ENCODE results near the gene PNLDC1. TPM values are rescaled to one million over a fixed set of nuclear protein-coding genes. Genes with fewer than 3 reads are reported as not detected.

The PNLDC1 gene
- total and polyA plus RNA-seq, 9 of the 15 experiments (the other 6 are each of a cell fraction or from before 2014, with no cell fraction given) = 0.12 TPM; not detected in 8

DNA sequence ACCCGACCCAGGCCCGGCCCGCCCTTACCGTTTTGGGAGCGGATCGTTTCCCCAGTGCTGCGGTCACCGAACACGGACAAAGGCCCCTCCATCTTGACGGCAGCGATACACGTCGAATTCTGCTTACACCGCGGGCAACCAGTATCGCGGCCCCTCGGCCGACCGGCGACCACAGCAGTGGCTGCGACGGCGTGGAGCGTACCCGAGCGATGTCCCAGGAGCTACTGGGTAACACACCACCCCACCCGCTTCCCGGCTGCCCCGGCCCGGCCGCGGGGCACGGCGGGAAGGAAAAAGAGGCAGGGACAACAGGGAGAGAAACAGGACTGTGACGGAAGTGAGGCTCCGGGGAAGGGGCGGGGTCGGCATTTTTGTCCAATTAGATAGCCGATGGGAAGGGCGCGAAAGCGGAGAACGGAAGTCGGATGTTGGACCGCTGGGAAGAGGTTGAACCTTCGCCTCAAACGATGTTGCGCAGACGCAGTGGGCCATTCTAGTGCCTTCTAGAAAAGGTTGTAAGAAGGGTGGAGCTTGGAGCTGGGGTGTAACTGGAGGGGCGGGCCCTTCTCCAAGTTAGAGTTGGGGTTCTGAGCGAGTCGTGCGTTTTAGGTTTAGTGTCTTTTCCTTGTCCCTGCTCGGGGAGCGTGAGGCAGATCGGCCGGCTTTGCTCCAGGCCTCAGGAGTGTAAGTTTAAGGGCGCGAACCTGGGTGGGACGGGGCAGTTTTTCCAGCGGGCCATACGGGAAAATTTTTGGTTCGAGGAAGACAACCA is 10.5 kb upstream of the PNLDC1 start, which contains the start of gene TCP1 (continued):
- TF ChIP-seq, protein P1, sequence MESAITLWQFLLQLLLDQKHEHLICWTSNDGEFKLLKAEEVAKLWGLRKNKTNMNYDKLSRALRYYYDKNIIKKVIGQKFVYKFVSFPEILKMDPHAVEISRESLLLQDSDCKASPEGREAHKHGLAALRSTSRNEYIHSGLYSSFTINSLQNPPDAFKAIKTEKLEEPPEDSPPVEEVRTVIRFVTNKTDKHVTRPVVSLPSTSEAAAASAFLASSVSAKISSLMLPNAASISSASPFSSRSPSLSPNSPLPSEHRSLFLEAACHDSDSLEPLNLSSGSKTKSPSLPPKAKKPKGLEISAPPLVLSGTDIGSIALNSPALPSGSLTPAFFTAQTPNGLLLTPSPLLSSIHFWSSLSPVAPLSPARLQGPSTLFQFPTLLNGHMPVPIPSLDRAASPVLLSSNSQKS (CRISPR knock-in tag; IDR thresholded peaks at IDR 0.05) = peak; percentile 85; the same call in 1 of the 2 replicates
- TF ChIP-seq SRSF3 (IDR thresholded peaks at IDR 0.05; ENCODE audit: insufficient read depth, low read length) (no peak), RB1 (IDR thresholded peaks at IDR 0.05; ENCODE audit: low read depth) (peak; percentile 96; the same call in 1 of the 2 replicates), ZNF253 (CRISPR knock-in tag; conservative IDR thresholded peaks at IDR 0.05) (no peak), KAT8 (IDR thresholded peaks at IDR 0.05; ENCODE audit: low read depth) (no peak), POLR3A (IDR thresholded peaks at IDR 0.05; ENCODE audit: borderline replicate concordance, extremely low read depth, insufficient read depth, insufficient read length) (no peak), PRMT5 (CRISPR knock-in tag; IDR thresholded peaks at IDR 0.05) (no peak), FOXA3 (CRISPR knock-in tag; conservative IDR thresholded peaks at IDR 0.05 in 1 of 2, IDR thresholded peaks at IDR 0.05 in 1 of 2) (peak; percentile 39 to 84; a peak in 2 of 4 replicates), THRAP3 (IDR thresholded peaks at IDR 0.05; ENCODE audit: borderline replicate concordance) (no peak), CCAR2 (IDR thresholded peaks at IDR 0.05; ENCODE audit: low read depth, low read length) (no peak), RCOR1 (IDR thresholded peaks at IDR 0.05; ENCODE audit: borderline replicate concordance in 1 of 2, low read depth in 2 of 2, low read length in 2 of 2) (peak in 1 of 2 experiments; percentile 69; a peak in 2 of 4 replicates), CBFA2T2 (conservative IDR thresholded peaks at IDR 0.05) (no peak), NCOA4 (IDR thresholded peaks at IDR 0.05; ENCODE audit: partially characterized antibody) (no peak), NFRKB (IDR thresholded peaks at IDR 0.05; ENCODE audit: low read depth) (no peak), ZNF354B (CRISPR knock-in tag; IDR thresholded peaks at IDR 0.05) (0 out of 2 replicates have a peak, but pooled peaks have one; percentile 7), CBX5 (IDR thresholded peaks at IDR 0.05; ENCODE audit: borderline replicate concordance, low read depth) (no peak), JUND (IDR thresholded peaks at IDR 0.05; ENCODE audit: borderline replicate concordance, low read depth, low read length) (peak; percentile 65), JUND (tag; IDR thresholded peaks at IDR 0.05; ENCODE audit: borderline replicate concordance, low read depth, low read length) (peak; percentile 11; the same call in 1 of the 3 replicates), MEF2D (tag; conservative IDR thresholded peaks at IDR 0.05; ENCODE audit: low read depth) (no peak; the same call in 1 of the 2 replicates)
- TF ChIP-seq, protein P2, sequence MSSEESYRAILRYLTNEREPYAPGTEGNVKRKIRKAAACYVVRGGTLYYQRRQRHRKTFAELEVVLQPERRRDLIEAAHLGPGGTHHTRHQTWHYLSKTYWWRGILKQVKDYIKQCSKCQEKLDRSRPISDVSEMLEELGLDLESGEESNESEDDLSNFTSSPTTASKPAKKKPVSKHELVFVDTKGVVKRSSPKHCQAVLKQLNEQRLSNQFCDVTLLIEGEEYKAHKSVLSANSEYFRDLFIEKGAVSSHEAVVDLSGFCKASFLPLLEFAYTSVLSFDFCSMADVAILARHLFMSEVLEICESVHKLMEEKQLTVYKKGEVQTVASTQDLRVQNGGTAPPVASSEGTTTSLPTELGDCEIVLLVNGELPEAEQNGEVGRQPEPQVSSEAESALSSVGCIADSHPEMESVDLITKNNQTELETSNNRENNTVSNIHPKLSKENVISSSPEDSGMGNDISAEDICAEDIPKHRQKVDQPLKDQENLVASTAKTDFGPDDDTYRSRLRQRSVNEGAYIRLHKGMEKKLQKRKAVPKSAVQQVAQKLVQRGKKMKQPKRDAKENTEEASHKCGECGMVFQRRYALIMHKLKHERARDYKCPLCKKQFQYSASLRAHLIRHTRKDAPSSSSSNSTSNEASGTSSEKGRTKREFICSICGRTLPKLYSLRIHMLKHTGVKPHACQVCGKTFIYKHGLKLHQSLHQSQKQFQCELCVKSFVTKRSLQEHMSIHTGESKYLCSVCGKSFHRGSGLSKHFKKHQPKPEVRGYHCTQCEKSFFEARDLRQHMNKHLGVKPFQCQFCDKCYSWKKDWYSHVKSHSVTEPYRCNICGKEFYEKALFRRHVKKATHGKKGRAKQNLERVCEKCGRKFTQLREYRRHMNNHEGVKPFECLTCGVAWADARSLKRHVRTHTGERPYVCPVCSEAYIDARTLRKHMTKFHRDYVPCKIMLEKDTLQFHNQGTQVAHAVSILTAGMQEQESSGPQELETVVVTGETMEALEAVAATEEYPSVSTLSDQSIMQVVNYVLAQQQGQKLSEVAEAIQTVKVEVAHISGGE (CRISPR knock-in tag; IDR thresholded peaks at IDR 0.05) = peak in 1 of 3 experiments; percentile 87; a peak in 2 of 6 replicates
- TF ChIP-seq, protein P3, sequence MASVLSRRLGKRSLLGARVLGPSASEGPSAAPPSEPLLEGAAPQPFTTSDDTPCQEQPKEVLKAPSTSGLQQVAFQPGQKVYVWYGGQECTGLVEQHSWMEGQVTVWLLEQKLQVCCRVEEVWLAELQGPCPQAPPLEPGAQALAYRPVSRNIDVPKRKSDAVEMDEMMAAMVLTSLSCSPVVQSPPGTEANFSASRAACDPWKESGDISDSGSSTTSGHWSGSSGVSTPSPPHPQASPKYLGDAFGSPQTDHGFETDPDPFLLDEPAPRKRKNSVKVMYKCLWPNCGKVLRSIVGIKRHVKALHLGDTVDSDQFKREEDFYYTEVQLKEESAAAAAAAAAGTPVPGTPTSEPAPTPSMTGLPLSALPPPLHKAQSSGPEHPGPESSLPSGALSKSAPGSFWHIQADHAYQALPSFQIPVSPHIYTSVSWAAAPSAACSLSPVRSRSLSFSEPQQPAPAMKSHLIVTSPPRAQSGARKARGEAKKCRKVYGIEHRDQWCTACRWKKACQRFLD (CRISPR knock-in tag; IDR thresholded peaks at IDR 0.05) = peak; percentile 66; the same call in 1 of the 2 replicates
